ENCODE data around the gene RFPL1.
"Not testable (repeated sequence)": the region's sequence is repeated elsewhere in the genome, so short reads cannot be mapped to it uniquely, and the experiment has no call there.

The RFPL1 gene

DNA sequence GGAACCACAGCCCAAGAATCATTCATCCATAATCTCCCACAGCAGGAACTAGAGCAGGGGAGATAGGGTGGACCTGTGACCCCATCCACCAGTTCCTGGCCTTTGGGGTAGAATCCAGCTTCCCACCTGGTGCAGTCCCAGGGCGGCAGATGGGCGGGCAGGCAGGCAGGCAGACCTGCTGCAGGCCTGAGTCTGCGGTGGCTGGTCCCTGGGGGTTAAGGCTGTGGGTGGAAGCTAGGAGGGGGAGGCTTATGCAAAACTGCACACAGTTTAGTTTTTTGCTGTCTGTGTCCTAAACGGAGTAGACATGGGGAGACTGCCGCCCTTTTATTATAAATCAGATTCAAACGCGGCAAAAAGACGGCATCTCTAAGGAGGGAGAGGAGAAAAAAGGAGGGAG, 37.2 kb downstream of the RFPL1 start:
- intact Hi-C loops (cut with DNase I), result no loop called here
- DNase-seq, result peak in 2 of 10 donors; percentile 61 to 82

DNA sequence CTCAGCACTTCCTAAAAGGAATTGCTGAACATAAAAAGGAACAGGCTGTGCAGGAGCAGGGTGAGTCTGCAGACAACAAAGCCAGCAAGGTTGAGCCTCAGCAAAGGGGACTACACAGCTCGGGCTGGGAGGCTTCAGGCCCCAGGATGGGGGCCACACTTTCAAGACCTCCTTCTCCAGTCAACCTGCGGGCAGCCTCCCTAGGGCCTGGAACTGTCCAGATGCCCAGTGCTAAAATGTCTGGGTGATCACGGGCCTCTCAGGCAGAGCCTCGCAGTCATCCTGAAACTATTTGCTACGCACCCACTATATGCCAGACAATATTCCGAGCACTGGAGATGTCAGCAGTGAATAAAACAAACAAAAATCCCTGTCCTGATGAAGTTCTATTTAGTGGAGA, 37.7 kb downstream of the RFPL1 start:
- intact Hi-C loops (cut with DNase I), result no loop called here
- peak in 2 of 10 donors; percentile 65 to 74 for DNase-seq

DNA sequence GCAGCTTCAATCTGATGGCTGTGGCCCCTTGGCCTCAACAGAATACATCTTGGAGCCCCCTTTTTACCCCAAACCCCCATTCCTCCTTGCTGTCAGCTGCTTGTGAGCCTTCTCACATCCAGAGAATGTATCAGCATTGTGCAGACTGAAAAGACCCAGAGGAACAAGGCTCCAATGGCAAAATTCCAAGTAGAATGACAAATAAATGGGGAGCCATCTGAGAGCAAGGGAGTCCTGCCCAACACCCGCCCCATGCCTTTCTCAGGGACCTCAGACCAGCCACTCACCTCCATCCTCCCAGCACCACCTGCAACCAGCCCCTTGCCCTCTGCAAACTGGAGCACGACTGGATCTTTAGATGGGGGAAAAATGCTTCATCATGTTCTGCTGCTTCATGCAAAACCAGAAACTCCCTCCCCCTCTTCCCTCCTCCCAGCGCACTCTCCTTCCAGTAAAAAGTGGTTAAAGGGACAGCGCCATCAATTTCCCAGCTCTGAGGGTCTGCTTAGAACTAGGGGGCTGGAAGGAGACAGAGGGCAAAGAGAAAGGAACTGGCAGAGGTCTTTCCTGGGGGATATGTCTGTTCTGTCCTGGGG, 39.4 kb downstream of the RFPL1 start:
- peak in 2 of 10 donors; percentile 70 to 71 for DNase-seq
- intact Hi-C loops (cut with DNase I), result no loop called here

DNA sequence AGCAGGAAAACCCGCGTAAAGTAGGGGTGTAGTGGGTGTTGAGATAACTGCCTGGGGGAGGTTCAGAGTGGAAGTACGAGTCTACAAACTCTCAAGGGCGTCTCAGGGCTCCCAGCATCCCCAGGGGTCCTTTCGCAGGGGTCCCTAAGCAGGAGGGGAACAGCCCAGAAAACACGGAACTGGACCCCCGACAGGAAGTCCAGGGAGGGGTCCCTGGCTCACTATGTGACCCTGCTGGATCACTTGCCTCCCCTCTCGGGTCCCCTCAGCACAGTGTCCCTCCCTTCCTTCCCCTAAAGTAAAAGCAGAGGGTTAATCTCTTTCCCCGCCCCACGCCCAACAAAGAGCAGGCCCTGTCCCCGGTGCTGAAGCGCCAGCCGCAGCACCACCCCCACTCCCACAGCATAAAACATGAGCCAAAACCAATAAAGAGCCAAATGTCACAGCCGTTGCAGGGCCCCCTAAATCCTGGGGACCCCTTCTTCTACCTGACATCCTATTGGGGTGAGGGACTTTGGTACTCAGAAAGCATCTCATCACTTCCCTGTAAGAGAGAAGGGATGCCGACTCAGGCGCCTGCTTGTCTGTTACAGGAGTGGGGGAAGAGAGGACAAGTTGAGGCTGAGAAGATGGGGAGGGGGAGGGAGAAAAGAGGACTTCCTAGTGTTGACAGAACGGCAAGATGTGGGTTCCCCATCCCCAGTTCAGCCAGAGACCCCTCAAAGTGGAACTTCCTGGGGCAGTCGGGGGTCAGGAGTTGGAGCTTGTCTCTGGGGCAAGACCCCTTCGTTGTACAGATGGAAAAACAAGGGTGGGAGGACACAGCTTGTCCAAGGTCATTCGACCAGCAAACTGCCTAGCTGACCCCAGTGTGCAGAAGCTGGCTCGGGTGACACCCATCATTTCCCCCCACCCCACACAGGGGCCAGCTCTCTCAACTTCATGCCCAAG, 40.2 kb downstream of the RFPL1 start:
- intact Hi-C loops (cut with DNase I), result no loop called here
- DNase-seq, result peak in 2 of 10 donors; percentile 73 to 80

DNA sequence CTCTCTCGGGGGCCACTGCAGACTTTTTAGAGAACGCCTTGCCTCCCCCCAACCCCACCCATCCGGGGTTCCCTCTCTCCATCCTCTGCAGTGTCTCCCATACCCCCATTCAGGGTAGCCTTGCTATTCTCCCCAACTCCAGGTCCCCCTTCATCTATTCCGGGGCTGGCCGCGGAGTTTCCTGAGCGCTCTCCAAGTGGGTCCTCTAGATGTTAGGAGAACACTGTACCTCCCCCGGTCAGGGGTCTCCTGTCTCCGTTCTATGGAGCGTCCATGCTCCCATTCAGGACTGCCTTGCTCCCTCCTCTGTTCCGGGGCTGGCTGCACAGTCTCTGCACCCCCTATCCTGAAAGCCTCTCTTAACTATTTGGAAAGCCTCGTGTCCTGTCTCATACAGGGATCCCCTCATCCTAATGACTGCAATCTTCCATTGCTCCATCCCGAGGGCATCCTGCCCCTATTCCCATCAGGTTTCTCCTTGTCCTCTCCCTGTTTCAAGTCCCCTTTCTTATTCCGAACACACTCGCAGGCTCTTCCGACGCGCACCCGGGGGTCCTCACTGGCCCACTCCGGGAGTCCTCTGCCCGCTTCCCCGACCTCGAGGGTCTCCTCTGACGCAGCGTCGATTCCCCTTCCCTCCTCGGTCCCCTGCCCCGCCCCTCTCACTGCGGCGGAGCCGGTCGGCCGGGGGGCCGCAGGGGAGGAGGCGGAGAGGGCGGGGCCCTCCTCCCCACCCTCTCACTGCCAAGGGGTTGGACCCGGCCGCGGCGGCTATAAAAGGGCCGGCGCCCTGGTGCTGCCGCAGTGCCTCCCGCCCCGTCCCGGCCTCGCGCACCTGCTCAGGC, 41.3 kb downstream of the RFPL1 start, which contains the start of gene NEFH:
NEFH (plus strand) TSS at position 802 of the 845 bp plus-strand sequence. CDS start 45 bp downstream, outside the sequence.
- DNase-seq, result peak in 8 of 10 donors; percentile 30 to 93 (median 56)
- intact Hi-C loops (cut with DNase I), result no loop called here

DNA sequence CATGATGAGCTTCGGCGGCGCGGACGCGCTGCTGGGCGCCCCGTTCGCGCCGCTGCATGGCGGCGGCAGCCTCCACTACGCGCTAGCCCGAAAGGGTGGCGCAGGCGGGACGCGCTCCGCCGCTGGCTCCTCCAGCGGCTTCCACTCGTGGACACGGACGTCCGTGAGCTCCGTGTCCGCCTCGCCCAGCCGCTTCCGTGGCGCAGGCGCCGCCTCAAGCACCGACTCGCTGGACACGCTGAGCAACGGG, 41.8 kb downstream of the RFPL1 start:
- DNase-seq, result no peak
- intact Hi-C loops (cut with DNase I), result no loop called here

DNA sequence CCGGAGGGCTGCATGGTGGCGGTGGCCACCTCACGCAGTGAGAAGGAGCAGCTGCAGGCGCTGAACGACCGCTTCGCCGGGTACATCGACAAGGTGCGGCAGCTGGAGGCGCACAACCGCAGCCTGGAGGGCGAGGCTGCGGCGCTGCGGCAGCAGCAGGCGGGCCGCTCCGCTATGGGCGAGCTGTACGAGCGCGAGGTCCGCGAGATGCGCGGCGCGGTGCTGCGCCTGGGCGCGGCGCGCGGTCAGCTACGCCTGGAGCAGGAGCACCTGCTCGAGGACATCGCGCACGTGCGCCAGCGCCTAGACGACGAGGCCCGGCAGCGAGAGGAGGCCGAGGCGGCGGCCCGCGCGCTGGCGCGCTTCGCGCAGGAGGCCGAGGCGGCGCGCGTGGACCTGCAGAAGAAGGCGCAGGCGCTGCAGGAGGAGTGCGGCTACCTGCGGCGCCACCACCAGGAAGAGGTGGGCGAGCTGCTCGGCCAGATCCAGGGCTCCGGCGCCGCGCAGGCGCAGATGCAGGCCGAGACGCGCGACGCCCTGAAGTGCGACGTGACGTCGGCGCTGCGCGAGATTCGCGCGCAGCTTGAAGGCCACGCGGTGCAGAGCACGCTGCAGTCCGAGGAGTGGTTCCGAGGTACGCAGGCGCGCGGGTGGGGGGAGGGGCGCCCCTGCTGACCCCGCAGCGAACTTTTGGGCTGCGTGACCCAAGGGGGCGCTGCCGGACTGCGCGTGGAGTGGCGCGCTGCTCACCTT, 42.3 kb downstream of the RFPL1 start:
- DNase-seq, result peak in 9 of 10 donors; percentile 20 to 94 (median 68)
- intact Hi-C loops (cut with DNase I), result no loop called here

DNA sequence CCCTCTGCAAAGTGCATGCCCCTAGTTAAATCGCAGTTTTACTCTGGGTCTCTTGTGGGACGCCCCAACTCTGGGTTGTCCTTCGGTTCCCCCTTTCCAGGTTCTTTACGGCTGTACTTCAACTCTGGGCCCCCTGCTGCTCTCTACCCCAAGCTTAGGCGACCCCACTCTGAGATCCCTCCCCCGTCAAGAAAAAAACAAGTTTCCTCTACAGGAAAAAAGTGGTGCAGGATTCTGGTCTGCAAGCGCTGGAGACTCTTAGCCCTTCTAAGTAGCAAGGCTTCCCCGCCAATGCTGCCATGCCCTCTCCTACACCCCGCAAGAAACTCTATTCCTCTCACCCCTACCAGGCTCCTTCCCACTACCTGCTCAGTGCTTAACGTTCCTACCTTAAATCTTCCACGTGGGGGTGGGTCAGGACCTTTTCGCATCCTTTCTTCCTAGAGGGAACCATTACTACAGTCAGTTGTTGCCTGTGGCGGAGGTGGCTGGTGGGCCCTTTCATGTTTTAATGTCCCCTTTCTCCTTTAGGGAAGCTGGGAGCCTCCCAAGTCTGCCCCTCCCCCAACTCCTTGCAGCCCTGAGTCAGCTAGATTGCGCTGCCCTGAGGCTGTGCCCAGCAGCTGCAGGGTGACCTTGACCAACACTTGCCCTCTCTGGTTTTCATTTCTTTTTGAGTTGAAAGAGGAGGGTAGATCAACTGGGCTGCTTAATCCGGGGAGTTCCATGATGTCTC, 43.0 kb downstream of the RFPL1 start:
- DNase-seq, result peak in 2 of 10 donors; percentile 27 to 65
- intact Hi-C loops (cut with DNase I), result no loop called here

DNA sequence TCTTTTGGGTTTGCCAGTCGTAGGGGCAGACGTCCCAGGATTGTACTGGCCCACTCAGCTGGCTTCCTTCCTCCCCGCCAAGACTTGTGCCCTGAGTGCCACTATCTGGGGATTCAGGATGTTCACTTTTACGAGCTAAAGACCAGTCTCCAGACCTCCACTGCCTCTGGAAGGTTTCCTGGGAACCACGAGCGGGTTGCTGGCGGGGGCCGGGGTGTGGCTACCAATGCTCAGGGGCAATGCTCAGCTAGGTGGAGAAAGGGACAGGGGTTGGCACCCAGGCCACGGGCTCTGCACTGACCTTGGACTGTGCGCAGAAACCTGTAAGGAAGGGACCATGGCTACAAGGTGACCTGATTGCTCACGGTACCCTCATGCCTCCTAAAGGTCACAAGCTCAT, 43.9 kb downstream of the RFPL1 start:
- DNase-seq, result peak in 2 of 10 donors; percentile 43 to 58
- intact Hi-C loops (cut with DNase I), result no loop called here

DNA sequence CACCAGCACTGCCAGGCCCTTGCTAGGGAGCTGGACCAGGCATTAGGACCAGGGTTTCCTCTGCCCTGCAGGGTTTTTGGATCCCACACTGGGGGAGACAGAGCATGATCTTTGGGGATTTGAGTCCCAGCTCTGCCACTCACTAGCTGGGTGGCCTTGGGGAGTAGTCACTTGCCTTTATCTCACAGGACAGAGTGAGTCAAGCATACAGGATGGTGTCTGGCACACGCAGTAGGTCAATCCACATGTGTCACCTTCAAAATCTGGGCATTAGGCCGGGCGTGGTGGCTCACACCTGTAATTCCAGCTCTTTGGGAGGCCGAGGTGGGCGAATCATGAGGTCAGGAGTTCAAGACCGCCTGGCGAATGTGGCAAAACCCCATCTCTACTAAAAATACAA, 44.3 kb downstream of the RFPL1 start:
- intact Hi-C loops (cut with DNase I), result no loop called here
- DNase-seq, result peak in 2 of 10 donors; percentile 11 to 30

DNA sequence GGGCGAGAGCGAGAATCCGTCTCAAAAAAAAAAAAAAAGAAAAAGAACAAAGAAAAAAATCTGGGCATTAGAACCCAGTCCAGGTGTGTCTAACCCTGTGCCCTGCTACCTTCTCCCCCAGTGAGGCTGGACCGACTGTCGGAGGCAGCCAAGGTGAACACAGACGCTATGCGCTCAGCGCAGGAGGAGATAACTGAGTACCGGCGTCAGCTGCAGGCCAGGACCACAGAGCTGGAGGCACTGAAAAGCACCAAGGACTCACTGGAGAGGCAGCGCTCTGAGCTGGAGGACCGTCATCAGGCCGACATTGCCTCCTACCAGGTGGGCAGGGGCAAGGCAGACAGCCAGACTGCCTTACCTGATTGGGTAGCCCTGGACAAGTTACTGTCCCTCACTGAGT, 44.9 kb downstream of the RFPL1 start:
- DNase-seq, result peak in 2 of 10 donors; percentile 48 to 57
- intact Hi-C loops (cut with DNase I), result no loop called here

DNA sequence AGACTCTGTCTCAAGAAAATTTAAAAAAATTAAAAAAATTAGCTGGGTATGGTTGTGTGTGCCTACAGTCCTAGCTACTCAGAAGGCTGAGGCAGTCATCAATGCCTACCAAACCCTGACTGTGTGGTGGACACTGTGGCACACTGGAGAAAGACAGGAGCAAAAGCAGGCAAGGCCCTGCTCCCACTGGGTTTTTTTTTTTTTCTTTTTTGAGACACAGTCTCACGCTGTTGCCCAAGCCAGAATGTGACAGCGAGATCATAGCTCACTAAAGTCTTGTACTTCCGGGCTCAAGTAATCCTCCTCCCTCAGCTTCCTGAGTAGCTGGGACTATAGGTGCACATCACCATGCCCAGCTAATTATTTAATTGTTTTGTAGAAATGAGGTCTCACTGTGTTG, 46.3 kb downstream of the RFPL1 start:
- intact Hi-C loops (cut with DNase I), result no loop called here
- DNase-seq, result no peak

DNA sequence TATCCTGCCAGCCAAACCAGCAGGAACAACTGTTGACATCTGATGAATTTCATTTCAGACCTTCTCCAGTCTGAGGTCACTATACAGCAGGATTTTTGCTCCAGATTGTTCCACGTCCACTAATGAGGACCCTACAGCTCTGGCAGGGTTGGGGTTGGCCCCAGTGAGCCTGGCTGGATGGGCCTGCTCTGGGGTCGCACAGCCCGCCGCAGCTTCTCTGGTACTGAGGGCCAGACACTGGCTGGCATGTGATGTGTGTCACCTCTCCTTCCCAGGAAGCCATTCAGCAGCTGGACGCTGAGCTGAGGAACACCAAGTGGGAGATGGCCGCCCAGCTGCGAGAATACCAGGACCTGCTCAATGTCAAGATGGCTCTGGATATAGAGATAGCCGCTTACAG, 47.1 kb downstream of the RFPL1 start:
- DNase-seq, result peak in 2 of 10 donors; percentile 57 to 75
- intact Hi-C loops (cut with DNase I), result no loop called here

DNA sequence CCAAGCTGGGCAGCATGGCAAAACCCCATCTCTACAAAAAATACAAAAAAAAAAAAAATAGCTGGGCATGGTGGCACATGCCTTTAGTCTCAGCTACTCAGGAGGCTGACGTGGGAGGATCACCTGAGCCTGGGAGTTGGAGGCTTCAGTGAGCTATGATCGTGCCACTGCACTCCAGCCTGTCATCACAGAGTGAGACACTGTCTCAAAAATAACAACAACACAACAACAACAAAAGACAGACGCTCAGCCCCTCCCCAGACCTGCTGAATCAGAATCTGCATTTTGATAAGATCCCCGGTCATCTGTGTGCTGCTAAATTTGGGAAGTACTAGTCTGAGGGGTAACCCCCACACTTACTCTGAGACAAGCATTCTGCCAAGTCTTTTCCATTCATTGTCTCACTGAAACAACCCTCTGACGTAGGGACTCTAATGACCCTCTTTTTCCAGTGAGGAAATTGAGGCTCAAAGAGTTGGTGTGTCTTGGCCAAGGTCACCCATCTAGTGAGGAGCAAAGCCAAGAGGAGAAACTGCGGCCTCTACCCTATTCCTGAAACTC, 49.1 kb downstream of the RFPL1 start:
- DNase-seq, result no peak
- intact Hi-C loops (cut with DNase I), result no loop called here

DNA sequence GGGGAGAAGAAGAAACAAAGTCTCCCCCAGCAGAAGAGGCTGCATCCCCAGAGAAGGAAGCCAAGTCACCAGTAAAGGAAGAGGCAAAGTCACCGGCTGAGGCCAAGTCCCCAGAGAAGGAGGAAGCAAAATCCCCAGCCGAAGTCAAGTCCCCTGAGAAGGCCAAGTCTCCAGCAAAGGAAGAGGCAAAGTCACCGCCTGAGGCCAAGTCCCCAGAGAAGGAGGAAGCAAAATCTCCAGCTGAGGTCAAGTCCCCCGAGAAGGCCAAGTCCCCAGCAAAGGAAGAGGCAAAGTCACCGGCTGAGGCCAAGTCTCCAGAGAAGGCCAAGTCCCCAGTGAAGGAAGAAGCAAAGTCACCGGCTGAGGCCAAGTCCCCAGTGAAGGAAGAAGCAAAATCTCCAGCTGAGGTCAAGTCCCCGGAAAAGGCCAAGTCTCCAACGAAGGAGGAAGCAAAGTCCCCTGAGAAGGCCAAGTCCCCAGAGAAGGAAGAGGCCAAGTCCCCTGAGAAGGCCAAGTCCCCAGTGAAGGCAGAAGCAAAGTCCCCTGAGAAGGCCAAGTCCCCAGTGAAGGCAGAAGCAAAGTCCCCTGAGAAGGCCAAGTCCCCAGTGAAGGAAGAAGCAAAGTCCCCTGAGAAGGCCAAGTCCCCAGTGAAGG, 50.9 kb downstream of the RFPL1 start:
- peak in 1 of 10 donors; percentile 52 for DNase-seq
- intact Hi-C loops (cut with DNase I), result not testable (repeated sequence)

DNA sequence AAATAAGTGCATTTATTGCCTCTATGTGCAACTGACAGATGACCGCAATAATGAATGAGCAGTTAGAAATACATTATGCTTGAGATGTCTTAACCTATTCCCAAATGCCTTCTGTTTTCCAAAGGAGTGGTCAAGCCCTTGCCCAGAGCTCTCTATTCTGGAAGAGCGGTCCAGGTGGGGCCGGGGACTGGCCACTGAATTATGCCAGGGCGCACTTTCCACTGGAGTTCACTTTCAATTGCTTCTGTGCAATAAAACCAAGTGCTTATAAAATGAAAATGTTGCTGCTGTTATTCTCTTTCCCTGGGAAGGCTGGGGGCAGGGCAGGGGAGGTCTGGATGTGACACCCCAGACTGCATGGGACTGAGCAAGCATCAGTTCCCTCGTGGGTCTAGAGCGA, 52.6 kb downstream of the RFPL1 start:
- peak in 1 of 10 donors; percentile 9 for DNase-seq
- intact Hi-C loops (cut with DNase I), result no loop called here

Data from posterior cingulate gyrus (tissue), 11 donors.